GM18517 (cell line): ENCODE results near the gene IFT81.

Source experiments
- ATAC-seq: cut with Tn5 transposase; IDR thresholded peaks from one replicate; pipeline ENCODE4 v1.9.1; 2021; ENCODE audit warnings: mild to moderate bottlenecking, moderate library complexity; ENCODE audit not compliant: unreplicated experiment

IFT81 gene

GRCh38 chr12:110266980-110267620 lies 142.9 kb downstream of the IFT81 start:
- no peak for ATAC-seq
